ENCODE results near the gene NLRX1.
A peak's percentile ranks its signal among the peaks of the same experiment; 100 is the strongest.

Gene NLRX1

DNA sequence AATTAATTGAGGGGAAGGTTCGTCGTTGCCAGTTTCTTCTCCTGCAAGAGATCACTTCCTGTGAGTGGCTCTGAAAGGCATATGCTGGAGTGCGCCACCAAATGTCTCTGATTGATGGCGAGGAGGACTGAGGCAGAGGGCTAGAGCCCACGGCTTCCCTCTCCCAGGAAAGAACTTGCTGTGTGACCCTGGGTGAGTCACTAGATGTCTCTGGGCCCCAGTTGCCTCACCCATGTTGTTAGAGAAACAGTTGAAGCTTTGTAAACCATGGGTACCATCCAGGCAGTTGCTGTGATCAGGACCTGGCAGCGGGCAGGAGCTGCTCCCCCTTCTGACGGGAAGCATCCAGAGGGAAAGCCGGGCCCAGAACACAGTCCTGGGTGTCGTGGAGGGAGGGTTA lies 16.5 kb upstream of the NLRX1 start:
- DNase-seq, result no peak
- peaks cover 0 to 26% of the 10 kb centered on the region in 2 donors for H3K27me3 ChIP-seq
- no peaks in the 10 kb centered on the region for H3K9me3 ChIP-seq
- no peaks in the 10 kb centered on the region for H3K36me3 ChIP-seq
- H3K27ac ChIP-seq, result no peak overlapping the region
- TF ChIP-seq CTCF (IDR thresholded peaks at IDR 0.05), result no peak
- intact Hi-C loops (cut with DNase I; ENCODE audit: low total_unique reads), result no loop called here
- H3K4me1 ChIP-seq, result peaks cover 0 to 17% (median 12%) of the 10 kb centered on the region in 4 donors
- no peak overlapping the region for H3K4me3 ChIP-seq

DNA sequence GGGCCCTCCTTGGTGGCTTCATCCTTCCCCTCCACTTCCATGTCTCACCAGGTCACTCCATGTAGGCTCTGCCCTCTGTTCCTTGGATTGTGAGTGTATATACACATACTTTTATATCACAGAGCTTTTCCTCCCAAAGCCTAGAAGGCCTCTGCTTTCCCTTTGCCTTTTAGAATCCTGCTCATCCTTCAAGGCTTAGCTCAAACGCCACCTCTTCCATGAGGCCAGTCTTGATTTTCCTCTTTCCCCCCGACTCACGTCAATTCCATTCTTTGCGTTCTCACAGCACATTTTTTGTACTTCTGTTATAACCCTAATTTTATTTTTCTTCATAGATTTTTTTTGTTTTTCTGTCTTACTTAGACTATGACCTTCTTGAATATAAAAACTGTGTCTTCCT lies 15.9 kb upstream of the NLRX1 start:
- intact Hi-C loops (cut with DNase I; ENCODE audit: low total_unique reads), result no loop called here
- TF ChIP-seq CTCF (IDR thresholded peaks at IDR 0.05), result no peak
- Histone ChIP-seq H3K27ac (no peak overlapping the region), H3K4me3 (no peak overlapping the region), H3K9me3 (no peaks in the 10 kb centered on the region), H3K27me3 (peaks cover 0 to 24% of the 10 kb centered on the region in 2 donors), H3K36me3 (no peaks in the 10 kb centered on the region), H3K4me1 (peaks cover 0 to 17% (median 12%) of the 10 kb centered on the region in 4 donors)
- DNase-seq, result no peak

DNA sequence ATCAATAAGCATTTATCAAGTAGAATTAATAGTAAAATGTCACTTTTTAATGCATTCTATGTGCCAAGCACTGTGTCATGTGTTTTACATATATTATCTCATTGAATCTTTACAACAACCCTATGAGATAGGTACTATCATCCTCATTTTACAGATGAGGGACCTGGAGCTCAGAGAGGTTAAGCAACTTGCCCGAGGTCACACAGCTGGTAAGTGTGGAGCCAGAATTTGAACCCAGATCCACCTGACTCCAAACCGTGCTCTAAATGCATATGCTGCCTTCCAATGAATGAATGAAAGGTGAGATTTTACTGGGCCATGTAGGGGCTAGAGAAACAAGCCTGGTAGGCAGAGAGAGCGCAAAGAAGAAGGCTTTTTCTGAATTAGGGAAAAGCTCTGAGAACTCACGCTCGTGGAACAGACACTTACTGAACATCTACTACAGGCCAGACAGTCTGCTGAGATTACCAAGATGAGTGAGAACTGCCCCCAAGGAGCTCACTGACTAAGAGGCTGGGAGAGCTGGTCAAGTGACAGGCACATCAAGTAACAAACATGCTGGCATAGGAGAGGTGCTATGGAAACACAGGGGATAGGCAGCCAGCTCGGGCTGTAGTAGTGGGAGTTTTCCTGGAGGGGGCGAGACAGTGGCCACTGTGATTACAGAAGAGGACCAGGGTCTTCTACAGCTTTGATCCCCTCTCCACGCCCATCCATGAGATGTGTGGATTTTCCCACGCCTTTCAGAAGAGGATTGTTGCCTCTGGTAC lies 15.3 kb upstream of the NLRX1 start:
- no peak for DNase-seq
- Histone ChIP-seq H3K27me3 (peaks cover 0 to 18% of the 10 kb centered on the region in 2 donors), H3K4me3 (no peak overlapping the region), H3K36me3 (no peaks in the 10 kb centered on the region), H3K4me1 (peaks cover 0 to 17% (median 12%) of the 10 kb centered on the region in 4 donors), H3K9me3 (no peaks in the 10 kb centered on the region), H3K27ac (no peak overlapping the region)
- intact Hi-C loops (cut with DNase I; ENCODE audit: low total_unique reads), result no loop called here
- no peak for TF ChIP-seq CTCF (IDR thresholded peaks at IDR 0.05)

DNA sequence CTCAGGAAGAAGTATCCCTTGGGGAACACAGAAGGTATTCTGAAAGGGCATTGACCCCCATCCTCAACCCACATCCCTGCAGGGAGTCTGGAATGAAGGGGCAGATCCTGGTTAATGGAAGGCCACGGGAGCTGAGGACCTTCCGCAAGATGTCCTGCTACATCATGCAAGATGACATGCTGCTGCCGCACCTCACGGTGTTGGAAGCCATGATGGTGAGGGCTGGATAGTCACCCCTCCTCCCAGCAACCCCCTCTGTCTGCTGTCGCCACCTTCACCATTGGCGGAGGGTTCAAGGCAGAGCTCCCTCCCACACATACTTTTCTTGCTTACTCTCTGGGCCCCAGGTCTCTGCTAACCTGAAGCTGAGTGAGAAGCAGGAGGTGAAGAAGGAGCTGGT lies 14.3 kb upstream of the NLRX1 start:
- H3K27me3 ChIP-seq, result peaks cover 0 to 10% of the 10 kb centered on the region in 2 donors
- DNase-seq, result no peak
- H3K4me3 ChIP-seq, result no peak overlapping the region
- intact Hi-C loops (cut with DNase I; ENCODE audit: low total_unique reads), result no loop called here
- no peak overlapping the region for H3K27ac ChIP-seq
- H3K36me3 ChIP-seq, result no peaks in the 10 kb centered on the region
- H3K4me1 ChIP-seq, result peaks cover 0 to 8% (median 6%) of the 10 kb centered on the region in 4 donors
- no peaks in the 10 kb centered on the region for H3K9me3 ChIP-seq
- no peak for TF ChIP-seq CTCF (IDR thresholded peaks at IDR 0.05)

DNA sequence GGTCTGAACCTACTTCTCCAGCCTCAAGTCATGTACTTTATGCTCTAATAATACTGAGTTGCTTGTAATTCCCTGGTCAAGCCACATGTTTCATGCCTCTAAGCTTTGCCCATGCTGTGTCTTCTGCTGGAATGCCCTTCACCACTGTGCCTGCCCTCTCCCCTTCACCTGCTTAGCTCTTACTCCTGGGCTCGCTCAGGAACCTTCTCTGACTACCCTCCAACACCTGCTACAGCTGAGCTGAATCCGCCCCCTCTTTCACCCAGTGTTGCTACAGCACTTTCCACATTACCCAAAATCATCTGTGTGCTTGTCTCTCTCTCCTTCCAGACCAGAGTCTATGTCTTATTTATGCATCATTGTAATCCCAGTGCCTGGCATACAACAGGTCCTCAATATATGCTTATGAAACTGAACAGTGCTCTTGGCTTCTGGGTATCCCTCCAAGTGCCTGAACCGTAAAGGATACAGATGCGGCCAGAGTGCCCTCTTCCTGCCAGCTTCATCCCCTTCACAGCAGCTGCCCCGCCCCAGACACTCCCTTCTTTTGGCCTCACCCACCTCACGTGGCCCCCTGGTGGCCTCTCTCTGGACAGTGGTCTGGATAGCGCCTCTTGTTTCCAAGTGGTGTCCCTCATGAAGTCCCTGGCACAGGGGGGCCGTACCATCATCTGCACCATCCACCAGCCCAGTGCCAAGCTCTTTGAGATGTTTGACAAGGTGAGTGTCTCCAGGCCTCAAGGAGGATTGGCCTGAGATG lies 12.6 kb upstream of the NLRX1 start:
- H3K27ac ChIP-seq, result no peak overlapping the region

More for the DNA sequence above, 12.6 kb upstream of the NLRX1 start:
- no peak for DNase-seq
- peak in 1 of 2 experiments; percentile 8 for TF ChIP-seq CTCF (IDR thresholded peaks at IDR 0.05)
- intact Hi-C loops (cut with DNase I; ENCODE audit: low total_unique reads), result no loop called here
- Histone ChIP-seq H3K36me3 (no peaks in the 10 kb centered on the region), H3K27me3 (no peaks in the 10 kb centered on the region), H3K9me3 (no peaks in the 10 kb centered on the region), H3K4me3 (no peak overlapping the region), H3K4me1 (no peaks in the 10 kb centered on the region)
